DMS79 treated with DMSO at 0.1 percent for 48 hours (cell line): ENCODE data around the gene FARP2.
"Not testable (repeated sequence)": the region's sequence is repeated elsewhere in the genome, so short reads cannot be mapped to it uniquely, and the experiment has no call there.

ENCODE experiments used
- DNase-seq: peaks from one replicate; lab custom pipeline; 2025; lab: John Stamatoyannopoulos, UW

Gene FARP2

GRCh38 chr2:241505086-241505780 is 149.1 kb downstream of the FARP2 start:
- no peak for DNase-seq

GRCh38 chr2:241505781-241506201 is 149.7 kb downstream of the FARP2 start:
- no peak for DNase-seq

GRCh38 chr2:241506317-241506716 is 150.2 kb downstream of the FARP2 start:
- not testable (repeated sequence) for DNase-seq

GRCh38 chr2:241506793-241507429 is 150.8 kb downstream of the FARP2 start:
- DNase-seq: no peak

GRCh38 chr2:241507430-241508239 is 151.6 kb downstream of the FARP2 start:
- DNase-seq: peak; percentile 10

- DNase-seq: peak; percentile 92
Observed at GRCh38 chr2:241508240-241509154, 152.4 kb downstream of the FARP2 start, which contains the start of gene STK25. Gene STK25 (minus strand): TSS chr2:241508584. CDS start chr2:241508035, 549 bp downstream.

GRCh38 chr2:241509155-241509784 is 153.2 kb downstream of the FARP2 start:
- DNase-seq: no peak

- no peak for DNase-seq
Observed at GRCh38 chr2:241511091-241511741, 155.1 kb downstream of the FARP2 start.

- no peak for DNase-seq
Observed at GRCh38 chr2:241514553-241514952, 158.5 kb downstream of the FARP2 start.

GRCh38 chr2:241514986-241515737 is 159.1 kb downstream of the FARP2 start:
- no peak for DNase-seq

GRCh38 chr2:241516520-241516965 is 160.5 kb downstream of the FARP2 start:
- no peak for DNase-seq

GRCh38 chr2:241517297-241517696 is 161.2 kb downstream of the FARP2 start:
- no peak for DNase-seq

- DNase-seq: peak; percentile 29
Observed at GRCh38 chr2:241519669-241520068, 163.6 kb downstream of the FARP2 start.

GRCh38 chr2:241522477-241522876 is 166.4 kb downstream of the FARP2 start:
- DNase-seq: no peak

GRCh38 chr2:241525818-241526780 is 170.0 kb downstream of the FARP2 start:
- not testable (repeated sequence) for DNase-seq

- no peak for DNase-seq
Observed at GRCh38 chr2:241530571-241530970, 174.5 kb downstream of the FARP2 start.

- no peak for DNase-seq
Observed at GRCh38 chr2:241531161-241531722, 175.2 kb downstream of the FARP2 start.

- DNase-seq: no peak
Observed at GRCh38 chr2:241532168-241532567, 176.1 kb downstream of the FARP2 start.
